Ishikawa (cell line): ENCODE measurements around the gene U2SURP.

Experiments
- CEBPB ChIP-seq: IDR thresholded peaks from 2 replicates; pipeline ENCODE4 v1.6.1; 2012
- EP300 ChIP-seq: IDR thresholded peaks from 2 replicates; pipeline ENCODE4 v1.6.1; 2012; ENCODE audit warnings: borderline replicate concordance
- YY1 ChIP-seq: IDR thresholded peaks from 2 replicates; pipeline ENCODE4 v1.6.1; 2012; ENCODE audit warnings: low read depth

DNA sequence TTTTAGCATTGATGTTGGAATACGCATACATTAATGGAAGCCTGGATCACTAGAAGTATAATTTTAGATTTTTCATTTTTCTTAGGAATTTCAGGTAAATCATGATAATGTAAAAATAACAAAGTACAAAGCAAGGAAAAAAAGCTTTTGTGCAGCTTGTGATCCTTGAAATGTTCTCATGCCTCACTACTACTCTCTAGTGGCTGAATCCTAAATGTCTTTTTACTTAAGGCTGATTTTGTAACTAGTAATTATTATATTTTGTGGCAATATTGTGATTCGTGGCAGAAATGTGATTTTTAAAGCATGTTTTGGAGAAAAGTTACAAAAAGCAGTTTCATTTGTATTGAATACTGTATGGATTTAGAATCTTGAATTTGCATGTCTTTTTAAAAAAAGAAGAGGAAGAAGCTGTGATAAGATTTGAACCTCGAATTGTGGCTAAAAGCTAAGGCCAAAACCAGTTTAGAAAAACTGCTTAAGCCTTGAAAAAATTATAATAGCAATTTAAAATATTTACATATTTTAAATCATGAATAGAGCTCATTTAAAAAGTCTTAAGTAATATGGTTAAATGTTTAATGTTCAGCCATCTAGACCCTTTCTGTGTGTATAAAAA lies 39.0 kb downstream of the U2SURP start:
- TF ChIP-seq CEBPB (no peak), YY1 (no peak), EP300 (no peak)
